SU-DHL-6 (cell line): ENCODE results near the gene RP9.

ENCODE experiments used
- CTCF ChIP-seq: fragments of 200-600 bp; sonication (generic); IDR thresholded peaks from one replicate; pipeline ENCODE4 v1.5.1; 2017; ENCODE audit warnings: antibody characterized with exemption, mild to moderate bottlenecking, low read length, moderate library complexity; ENCODE audit not compliant: insufficient read depth, poor library complexity, severe bottlenecking
- EZH2phosphoT487 ChIP-seq: fragments of 200-600 bp; sonication (generic), shearing (Covaris generic); conservative IDR thresholded peaks from 2 replicates; pipeline ENCODE4 v1.6.1; 2018; ENCODE audit warnings: mild to moderate bottlenecking, antibody characterized with exemption, low read length, moderate library complexity, mixed read lengths

- TF ChIP-seq CTCF (no peak), EZH2phosphoT487 (no peak)
Measured at GRCh38 chr7:33099154-33099940, 9.9 kb downstream of the RP9 start.
